ENCODE data around the gene ABCG4. TPM values are rescaled to one million over a fixed set of nuclear protein-coding genes. Genes with fewer than 3 reads are reported as not detected.

Gene ABCG4
- total and polyA plus RNA-seq, 2 donors from 2014 or later = 0.25 to 0.52 TPM

- FAIRE-seq (no peak), DNase-seq (peak in 1 of 5 donors; percentile 48)
- Histone ChIP-seq H3K4me3 (ENCODE audit: low read length in 3 of 3) (no peak overlapping the region), H3K4me1 (ENCODE audit: control insufficient read depth in 2 of 3, insufficient read depth in 2 of 3, low read depth in 1 of 3, low read length in 3 of 3) (peaks cover 6 to 37% (median 23%) of the 10 kb centered on the region in 3 donors), H3K27me3 (ENCODE audit: control insufficient read depth, insufficient read depth, low read length) (no peaks in the 10 kb centered on the region), H3K9me3 (ENCODE audit: control insufficient read depth in 2 of 3, insufficient read depth in 1 of 3, low read length in 3 of 3) (no peaks in the 10 kb centered on the region), H3K27ac (ENCODE audit: low read depth in 2 of 2, low read length in 2 of 2) (no peak overlapping the region), H3K9ac (ENCODE audit: low read length in 3 of 3) (no peak overlapping the region), H3K36me3 (ENCODE audit: control insufficient read depth in 2 of 3, insufficient read depth in 3 of 3, low read length in 3 of 3) (peaks cover 0 to 28% (median 21%) of the 10 kb centered on the region in 3 donors)
- TF ChIP-seq CTCF (IDR thresholded peaks at IDR 0.05; ENCODE audit: borderline replicate concordance, extremely low read depth, insufficient read depth) = no peak
- intact Hi-C loops (cut with DNase I) = no loop called here
Observed at GRCh38 chr11:119110439-119110838, 38.4 kb upstream of the ABCG4 start.

- peaks cover 0 to 28% (median 22%) of the 10 kb centered on the region in 3 donors for H3K36me3 ChIP-seq (ENCODE audit: control insufficient read depth in 2 of 3, insufficient read depth in 3 of 3, low read length in 3 of 3)
- DNase-seq = no peak
- no peak for FAIRE-seq
Observed at GRCh38 chr11:119111361-119111925, 37.4 kb upstream of the ABCG4 start.

DNA sequence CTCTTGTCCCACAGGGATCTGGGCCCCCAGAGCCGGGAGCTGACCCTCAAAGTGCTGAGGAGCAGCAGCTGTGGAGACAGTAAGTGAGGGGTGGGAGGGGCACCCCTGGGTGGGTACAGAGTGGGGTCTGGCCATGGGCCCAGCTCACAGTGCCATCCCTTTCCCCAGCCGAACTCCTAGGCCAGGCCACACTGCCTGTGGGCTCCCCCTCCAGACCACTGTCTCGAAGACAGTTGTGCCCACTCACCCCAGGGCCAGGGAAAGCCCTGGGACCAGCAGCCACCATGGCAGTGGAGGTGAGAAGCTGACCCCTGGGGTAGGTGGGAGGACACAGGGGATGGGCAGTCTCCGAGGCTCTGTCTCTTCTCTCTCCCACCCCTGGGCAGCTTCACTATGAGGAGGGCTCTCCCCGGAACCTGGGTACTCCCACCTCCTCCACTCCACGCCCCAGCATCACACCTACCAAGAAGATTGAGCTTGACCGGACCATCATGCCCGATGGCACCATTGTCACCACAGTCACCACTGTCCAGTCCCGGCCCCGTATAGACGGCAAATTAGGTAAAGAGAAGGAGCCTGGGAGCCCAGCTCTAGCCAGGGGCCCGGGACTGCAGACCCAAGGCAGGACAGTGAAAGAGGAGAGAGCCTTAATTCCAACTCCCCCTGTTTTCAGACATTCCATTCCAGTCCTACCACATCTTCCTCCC, 36.4 kb upstream of the ABCG4 start:
- Histone ChIP-seq H3K9ac (ENCODE audit: low read length in 3 of 3) (no peak overlapping the region), H3K9me3 (ENCODE audit: control insufficient read depth in 2 of 3, insufficient read depth in 1 of 3, low read length in 3 of 3) (no peaks in the 10 kb centered on the region), H3K27ac (ENCODE audit: low read depth in 2 of 2, low read length in 2 of 2) (no peak overlapping the region), H3K4me1 (ENCODE audit: control insufficient read depth in 2 of 3, insufficient read depth in 2 of 3, low read depth in 1 of 3, low read length in 3 of 3) (peaks cover 0 to 26% (median 14%) of the 10 kb centered on the region in 3 donors), H3K4me3 (ENCODE audit: low read length in 3 of 3) (no peak overlapping the region), H3K27me3 (ENCODE audit: control insufficient read depth, insufficient read depth, low read length) (no peaks in the 10 kb centered on the region), H3K36me3 (ENCODE audit: control insufficient read depth in 2 of 3, insufficient read depth in 3 of 3, low read length in 3 of 3) (peaks cover 0 to 28% (median 22%) of the 10 kb centered on the region in 3 donors)
- no peak for FAIRE-seq
- TF ChIP-seq CTCF (IDR thresholded peaks at IDR 0.05; ENCODE audit: borderline replicate concordance, extremely low read depth, insufficient read depth) = no peak
- intact Hi-C loops (cut with DNase I) = no loop called here
- DNase-seq = peak in 1 of 5 donors; percentile 24

More at GRCh38 chr11:119111361-119111925, 37.4 kb upstream of the ABCG4 start:
- Histone ChIP-seq H3K9ac (ENCODE audit: low read length in 3 of 3) (no peak overlapping the region), H3K4me3 (ENCODE audit: low read length in 3 of 3) (no peak overlapping the region), H3K27me3 (ENCODE audit: control insufficient read depth, insufficient read depth, low read length) (no peaks in the 10 kb centered on the region), H3K9me3 (ENCODE audit: control insufficient read depth in 2 of 3, insufficient read depth in 1 of 3, low read length in 3 of 3) (no peaks in the 10 kb centered on the region), H3K4me1 (ENCODE audit: control insufficient read depth in 2 of 3, insufficient read depth in 2 of 3, low read depth in 1 of 3, low read length in 3 of 3) (peaks cover 3 to 32% (median 18%) of the 10 kb centered on the region in 3 donors), H3K27ac (ENCODE audit: low read depth in 2 of 2, low read length in 2 of 2) (no peak overlapping the region)
- no peak for TF ChIP-seq CTCF (IDR thresholded peaks at IDR 0.05; ENCODE audit: borderline replicate concordance, extremely low read depth, insufficient read depth)
- intact Hi-C loops (cut with DNase I) = no loop called here
